ENCODE measurements around the gene RBL2.
"Not testable (repeated sequence)": the region's sequence is repeated elsewhere in the genome, so short reads cannot be mapped to it uniquely, and the experiment has no call there.

The RBL2 gene

GRCh38 chr16:53434377-53435065 lies at the start of gene RBL2:
RBL2 (plus strand) TSS chr16:53434471; CDS start chr16:53434557, 86 bp downstream.
- H3K4me3 ChIP-seq (replicated peaks in 1 of 2; ENCODE audit: low read depth in 2 of 2, low read length in 2 of 2), result peak within 1 kb of the TSS; percentile 97 to 98
- TF ChIP-seq CTCF (IDR thresholded peaks at IDR 0.05; ENCODE audit: low read depth, low read length), result no peak
- DNase-seq (ENCODE audit: low read depth in 2 of 2), result peak; percentile 85 to 88

- DNase-seq (ENCODE audit: low read depth in 2 of 2); H3K4me3 ChIP-seq (replicated peaks in 1 of 2; ENCODE audit: low read depth in 2 of 2, low read length in 2 of 2): not testable (repeated sequence)
Measured at GRCh38 chr16:53384610-53385009, 49.7 kb upstream of the RBL2 start.

- H3K4me3 ChIP-seq (replicated peaks in 1 of 2; ENCODE audit: low read depth in 2 of 2, low read length in 2 of 2), result no peak overlapping the region
- TF ChIP-seq CTCF (IDR thresholded peaks at IDR 0.05; ENCODE audit: low read depth, low read length), result peak; percentile 13
- peak in 1 of 2 donors; percentile 33 for DNase-seq (ENCODE audit: low read depth in 2 of 2)
Measured at GRCh38 chr16:53404959-53405358, 29.3 kb upstream of the RBL2 start.

GRCh38 chr16:53412549-53412948 lies 21.7 kb upstream of the RBL2 start:
- no peak for DNase-seq (ENCODE audit: low read depth in 2 of 2)
- TF ChIP-seq CTCF (IDR thresholded peaks at IDR 0.05; ENCODE audit: low read depth, low read length), result no peak
- H3K4me3 ChIP-seq (replicated peaks in 1 of 2; ENCODE audit: low read depth in 2 of 2, low read length in 2 of 2), result no peak overlapping the region

GRCh38 chr16:53413864-53414263 lies 20.4 kb upstream of the RBL2 start:
- no peak overlapping the region for H3K4me3 ChIP-seq (replicated peaks in 1 of 2; ENCODE audit: low read depth in 2 of 2, low read length in 2 of 2)
- no peak for TF ChIP-seq CTCF (IDR thresholded peaks at IDR 0.05; ENCODE audit: low read depth, low read length)
- no peak for DNase-seq (ENCODE audit: low read depth in 2 of 2)

GRCh38 chr16:53414381-53414780 lies 19.9 kb upstream of the RBL2 start:
- no peak for TF ChIP-seq CTCF (IDR thresholded peaks at IDR 0.05; ENCODE audit: low read depth, low read length)
- H3K4me3 ChIP-seq (replicated peaks in 1 of 2; ENCODE audit: low read depth in 2 of 2, low read length in 2 of 2), result no peak overlapping the region
- no peak for DNase-seq (ENCODE audit: low read depth in 2 of 2)

GRCh38 chr16:53415504-53415903 lies 18.8 kb upstream of the RBL2 start:
- TF ChIP-seq CTCF (IDR thresholded peaks at IDR 0.05; ENCODE audit: low read depth, low read length), result no peak
- DNase-seq (ENCODE audit: low read depth in 2 of 2), result no peak
- no peak overlapping the region for H3K4me3 ChIP-seq (replicated peaks in 1 of 2; ENCODE audit: low read depth in 2 of 2, low read length in 2 of 2)

Data from cardiac fibroblast (primary cell).